Stimulated activated CD8-positive, alpha-beta memory T cell treated with anti-CD3 and anti-CD28 coated beads, Interleukin-15, amount 100 ng/mL, for 48 hours (primary cell): Measurements from ENCODE around the gene WFDC1.
A peak's percentile ranks its signal among the peaks of the same experiment; 100 is the strongest.

ENCODE experiments used
- DNase-seq, 2 donors: peaks; one replicate each; pipeline ENCODE4 v3.0.0-alpha.2; 2020; ENCODE audit warnings: low read depth in 2 of 2

WFDC1 gene

GRCh38 chr16:84272740-84273320 is 21.8 kb upstream of the WFDC1 start:
- no peak for DNase-seq

- no peak for DNase-seq
Measured at GRCh38 chr16:84274515-84274914, 20.2 kb upstream of the WFDC1 start.

GRCh38 chr16:84275585-84276151 is 19.0 kb upstream of the WFDC1 start:
- DNase-seq, result no peak

GRCh38 chr16:84277244-84277823 is 17.3 kb upstream of the WFDC1 start:
- peak; percentile 21 to 48 for DNase-seq

- DNase-seq, result no peak
Measured at GRCh38 chr16:84278333-84278732, 16.3 kb upstream of the WFDC1 start.

GRCh38 chr16:84278968-84279367 is 15.7 kb upstream of the WFDC1 start:
- no peak for DNase-seq

- DNase-seq, result no peak
Measured at GRCh38 chr16:84279881-84280280, 14.8 kb upstream of the WFDC1 start.

- no peak for DNase-seq
Measured at GRCh38 chr16:84281074-84281473, 13.6 kb upstream of the WFDC1 start.

GRCh38 chr16:84282533-84282932 is 12.1 kb upstream of the WFDC1 start:
- no peak for DNase-seq

- no peak for DNase-seq
Measured at GRCh38 chr16:84283314-84284153, 11.1 kb upstream of the WFDC1 start.

- no peak for DNase-seq
Measured at GRCh38 chr16:84284154-84284722, 10.4 kb upstream of the WFDC1 start.

- no peak for DNase-seq
Measured at GRCh38 chr16:84286578-84287240, 8.0 kb upstream of the WFDC1 start.

GRCh38 chr16:84288902-84289301 is 5.8 kb upstream of the WFDC1 start:
- no peak for DNase-seq

GRCh38 chr16:84291226-84291625 is 3.5 kb upstream of the WFDC1 start:
- no peak for DNase-seq

- DNase-seq, result no peak
Measured at GRCh38 chr16:84292011-84292410, 2.7 kb upstream of the WFDC1 start.

- DNase-seq, result no peak
Measured at GRCh38 chr16:84293406-84293805, 1.3 kb upstream of the WFDC1 start.

- DNase-seq, result no peak
Measured at GRCh38 chr16:84294117-84294516, 561 bp upstream of the WFDC1 start.

- no peak for DNase-seq
Measured at GRCh38 chr16:84295203-84295860, 654 bp downstream of the WFDC1 start.

- DNase-seq, result no peak
Measured at GRCh38 chr16:84298376-84298899, 3.8 kb downstream of the WFDC1 start.

- no peak for DNase-seq
Measured at GRCh38 chr16:84299734-84300440, 5.2 kb downstream of the WFDC1 start.
